AG04450 (cell line): ENCODE data around the gene CLEC4C. TPM values are rescaled to one million over a fixed set of nuclear protein-coding genes. Genes with fewer than 3 reads are reported as not detected.
"Not testable (repeated sequence)": the region's sequence is repeated elsewhere in the genome, so short reads cannot be mapped to it uniquely, and the experiment has no call there.

Experiments
- CTCF ChIA-PET: fragments of 300-600, 350-600 bp; formaldehyde crosslinking; extraction: SDS; loops from one replicate; lab custom pipeline; 2022; ENCODE audit warnings: antibody characterized with exemption, inconsistent platforms; lab: Charles Lee
- POLR2A ChIA-PET: fragments of 350-600 bp; formaldehyde crosslinking; extraction: SDS; loops from one replicate; lab custom pipeline; 2021; ENCODE audit warnings: antibody characterized with exemption, inconsistent platforms; lab: Yijun Ruan, JAX
- DNase-seq: peaks from one replicate; pipeline ENCODE4 v3.0.0-alpha.2; 2011; ENCODE audit warnings: low read depth, low spot score
- H3K27ac ChIP-seq: one replicate; pipeline ENCODE4 v1.5.1; 2012; ENCODE audit warnings: low read depth, low read length, control low read depth
- H3K27me3 ChIP-seq: one replicate; pipeline ENCODE4 v1.6.0; 2012; ENCODE audit warnings: low read length; ENCODE audit not compliant: control insufficient read depth, insufficient read depth
- H3K4me3 ChIP-seq: 2 replicates; pipeline ENCODE4 v1.5.1; 2011; ENCODE audit warnings: mild to moderate bottlenecking, low read depth, low read length, control low read depth
- H3K9me3 ChIP-seq: 2 replicates; pipeline ENCODE4 v1.5.1; 2012; ENCODE audit warnings: low read length; ENCODE audit not compliant: control insufficient read depth, insufficient read depth
- CTCF ChIP-seq: IDR thresholded peaks from 2 replicates; pipeline ENCODE4 v1.5.1; 2011; ENCODE audit warnings: low read depth, low read length, control low read depth, inconsistent platforms
- polyA plus RNA-seq: library from polyadenylated mRNA; depleted of rRNA; stranded (reverse); fragments of >200 nt; gene quantifications from 2 replicates; pipeline ENCODE4 v1.2.3, GENCODE V29; 2011

Gene CLEC4C
- polyA plus RNA-seq, 1 experiment, result not detected

- H3K27ac ChIP-seq, result no peak overlapping the region
- no peak for DNase-seq
- H3K9me3 ChIP-seq, result 0 out of 2 replicates have a peak, but pooled peaks cover 3% of the 10 kb centered on the region
- CTCF ChIA-PET, result no interaction called here
- no peak overlapping the region for H3K4me3 ChIP-seq
- H3K27me3 ChIP-seq, result peaks cover 7% of the 10 kb centered on the region
- no peak for TF ChIP-seq CTCF
- POLR2A ChIA-PET, result no interaction called here
These were observed 37.5 kb upstream of the CLEC4C start for GRCh38 chr12:7784701-7785100.

GRCh38 chr12:7783433-7783832 lies 36.3 kb upstream of the CLEC4C start:
- H3K27me3 ChIP-seq, H3K4me3 ChIP-seq, DNase-seq, CTCF ChIA-PET, H3K27ac ChIP-seq, POLR2A ChIA-PET, H3K9me3 ChIP-seq: not testable (repeated sequence)

- 0 out of 2 replicates have a peak, but pooled peaks cover 3% of the 10 kb centered on the region for H3K9me3 ChIP-seq
- CTCF ChIA-PET, result no interaction called here
- no peak overlapping the region for H3K4me3 ChIP-seq
- POLR2A ChIA-PET, result no interaction called here
- H3K27me3 ChIP-seq, result no peaks in the 10 kb centered on the region
- DNase-seq, result no peak
- no peak overlapping the region for H3K27ac ChIP-seq
- TF ChIP-seq CTCF, result no peak
These were observed 34.9 kb upstream of the CLEC4C start for GRCh38 chr12:7782055-7782454.

- H3K27me3 ChIP-seq, result no peaks in the 10 kb centered on the region
These were observed 34.1 kb upstream of the CLEC4C start for GRCh38 chr12:7781274-7781673.

GRCh38 chr12:7769999-7770398 lies 22.8 kb upstream of the CLEC4C start:
- no peak for DNase-seq
- H3K4me3 ChIP-seq, result no peak overlapping the region
- no peak for TF ChIP-seq CTCF
- no peaks in the 10 kb centered on the region for H3K27me3 ChIP-seq
- CTCF ChIA-PET, result no interaction called here
- POLR2A ChIA-PET, result no interaction called here
- H3K9me3 ChIP-seq, result peaks cover 4% of the 10 kb centered on the region
- H3K27ac ChIP-seq, result no peak overlapping the region

More at GRCh38 chr12:7781274-7781673, 34.1 kb upstream of the CLEC4C start:
- no peak for TF ChIP-seq CTCF
- Histone ChIP-seq H3K9me3 (0 out of 2 replicates have a peak, but pooled peaks cover 3% of the 10 kb centered on the region), H3K4me3 (no peak overlapping the region), H3K27ac (no peak overlapping the region)
- POLR2A ChIA-PET, result no interaction called here
- DNase-seq, result no peak
- CTCF ChIA-PET, result no interaction called here

- POLR2A ChIA-PET, result no interaction called here
- H3K9me3 ChIP-seq, result peaks cover 33% of the 10 kb centered on the region
- H3K4me3 ChIP-seq, result no peak overlapping the region
- no peak for TF ChIP-seq CTCF
- H3K27me3 ChIP-seq, result no peaks in the 10 kb centered on the region
- DNase-seq, result no peak
- CTCF ChIA-PET, result no interaction called here
- no peak overlapping the region for H3K27ac ChIP-seq
These were observed 11.6 kb upstream of the CLEC4C start for GRCh38 chr12:7758766-7759140.
